KOPT-K1 (cell line): ENCODE measurements around the gene DUSP3.

Experiments
- H3K27ac ChIP-seq: fragments of 200-600 bp; sonication (generic); 2 replicates; pipeline ENCODE4 v1.5.1; 2016; ENCODE audit warnings: antibody characterized with exemption, mild to moderate bottlenecking, low read depth, low read length; ENCODE audit not compliant: poor library complexity, severe bottlenecking
- H3K36me3 ChIP-seq: fragments of 200-600 bp; sonication (generic); 2 replicates; pipeline ENCODE4 v1.5.1; 2017; ENCODE audit warnings: antibody characterized with exemption, mild to moderate bottlenecking, low read length, moderate library complexity; ENCODE audit not compliant: insufficient read depth
- H3K9me3 ChIP-seq: fragments of 200-600 bp; sonication (generic); 2 replicates; pipeline ENCODE4 v1.5.1; 2017; ENCODE audit warnings: antibody characterized with exemption, low read length, mild to moderate bottlenecking; ENCODE audit not compliant: insufficient read depth, poor library complexity, severe bottlenecking

DUSP3 gene

DNA sequence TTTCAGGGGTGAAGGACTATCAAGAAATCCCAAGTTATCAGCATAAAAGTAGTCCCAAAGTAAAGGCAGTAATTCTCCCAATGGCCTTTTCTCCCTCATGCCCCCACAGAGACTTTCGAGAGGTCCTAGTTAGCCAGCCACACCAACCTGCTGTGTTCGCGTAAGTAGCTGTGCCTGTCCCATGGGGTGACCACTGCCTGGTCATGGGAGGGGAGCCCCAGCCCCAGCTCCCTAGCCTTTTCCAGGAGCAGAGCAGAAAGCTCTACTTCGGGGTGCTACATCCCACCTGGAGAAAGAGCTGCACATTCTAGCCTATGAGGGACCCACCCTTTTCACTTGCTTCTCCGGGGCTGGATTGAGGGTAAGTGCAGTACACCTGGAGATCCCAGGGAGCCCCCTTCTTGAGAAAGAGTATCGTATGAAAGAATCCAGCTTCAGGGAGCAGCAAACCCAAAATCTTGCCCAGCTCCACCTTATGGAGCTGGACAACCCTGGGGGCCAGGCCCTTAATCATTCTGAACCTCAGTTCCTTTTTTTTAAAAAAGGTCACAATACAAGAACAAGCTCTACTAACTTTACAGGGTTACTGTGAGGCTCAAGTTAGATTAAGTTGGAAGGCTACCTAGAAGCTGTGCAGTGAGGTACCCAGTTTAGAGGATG is 11.6 kb downstream of the DUSP3 start:
- H3K36me3 ChIP-seq: peaks cover 2% of the 10 kb centered on the region
- no peaks in the 10 kb centered on the region for H3K9me3 ChIP-seq
- H3K27ac ChIP-seq: no peak overlapping the region

DNA sequence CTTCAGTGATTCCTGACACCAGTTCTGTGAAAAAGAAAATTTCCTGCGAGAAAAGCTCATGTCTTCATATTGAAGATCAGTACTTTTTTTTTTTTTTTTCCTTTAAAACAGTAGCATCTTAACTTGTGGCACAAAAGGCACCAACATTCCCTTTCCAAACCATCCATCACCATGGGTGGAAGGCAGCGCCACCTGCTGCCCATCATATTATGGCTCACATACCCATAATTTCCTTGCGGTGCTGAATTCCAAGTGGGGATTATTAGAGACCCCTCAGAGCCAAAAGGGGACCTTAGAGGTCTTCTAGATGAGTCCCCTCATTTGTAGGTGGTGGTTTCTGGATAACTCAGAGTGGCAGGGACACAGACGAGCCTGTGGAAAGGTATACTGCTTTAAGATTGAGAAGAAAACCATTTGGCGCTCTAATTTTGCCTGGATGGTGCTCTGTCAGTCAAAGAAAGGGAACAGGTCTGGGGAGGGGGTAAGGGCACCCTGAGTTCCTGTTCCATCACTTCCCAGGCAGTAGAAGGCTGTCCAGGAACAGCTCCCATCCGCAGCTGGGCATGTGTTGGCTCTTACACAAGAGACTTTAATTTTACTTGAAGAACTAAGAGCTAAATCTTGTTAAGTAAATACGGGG is 12.2 kb downstream of the DUSP3 start:
- H3K9me3 ChIP-seq: no peaks in the 10 kb centered on the region
- no peak overlapping the region for H3K27ac ChIP-seq
- H3K36me3 ChIP-seq: no peaks in the 10 kb centered on the region

DNA sequence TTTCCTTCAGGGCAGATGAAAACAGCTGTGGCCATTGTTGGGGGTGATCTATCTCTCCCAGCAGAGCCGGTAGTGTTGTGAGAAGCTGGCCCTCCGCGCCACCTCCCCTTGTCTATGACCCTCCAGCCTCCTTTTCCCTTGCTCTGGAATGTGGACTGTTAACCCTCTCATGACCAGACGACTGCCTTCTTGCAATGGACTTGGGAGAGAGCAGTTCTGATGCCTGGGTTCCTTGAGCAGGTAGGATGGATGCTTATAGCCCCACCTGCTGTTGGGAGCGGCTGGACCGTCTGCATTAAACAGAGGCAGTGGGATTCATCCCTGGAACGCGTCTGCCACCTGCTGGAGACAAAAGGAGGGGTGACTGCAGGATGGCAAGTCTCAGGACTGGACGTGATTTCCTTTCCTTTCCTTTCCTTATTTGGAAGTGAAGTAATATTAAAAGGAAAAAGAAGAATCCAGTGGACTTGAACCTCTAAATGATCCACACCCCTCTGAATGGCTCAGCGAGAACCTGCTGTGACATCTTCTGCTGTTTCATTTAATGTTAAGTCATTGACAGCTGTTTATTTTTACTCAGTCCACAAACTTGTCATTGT is 18.4 kb downstream of the DUSP3 start:
- H3K27ac ChIP-seq: no peak overlapping the region
- no peaks in the 10 kb centered on the region for H3K36me3 ChIP-seq
- no peaks in the 10 kb centered on the region for H3K9me3 ChIP-seq

DNA sequence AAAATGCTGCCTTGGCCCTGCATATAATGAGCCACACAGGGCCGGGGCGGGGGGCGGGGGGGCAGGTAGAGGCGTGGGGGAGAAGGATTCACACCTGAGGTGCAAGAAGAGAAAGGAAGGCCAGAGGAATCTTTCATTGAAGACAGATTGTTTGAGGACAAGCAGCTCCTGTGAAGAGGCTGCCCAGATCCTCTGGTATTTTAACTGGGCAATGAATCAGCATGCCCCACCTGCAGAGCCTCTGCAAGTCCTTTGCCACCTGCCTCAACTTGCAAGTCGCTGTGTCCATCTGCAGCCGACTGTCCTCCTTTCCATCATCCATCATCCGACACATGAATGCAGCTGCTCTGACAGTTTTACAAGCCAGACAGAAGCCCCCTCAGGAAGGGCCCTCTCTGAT is 18.9 kb downstream of the DUSP3 start:
- Histone ChIP-seq H3K27ac (no peak overlapping the region), H3K36me3 (no peaks in the 10 kb centered on the region), H3K9me3 (no peaks in the 10 kb centered on the region)

DNA sequence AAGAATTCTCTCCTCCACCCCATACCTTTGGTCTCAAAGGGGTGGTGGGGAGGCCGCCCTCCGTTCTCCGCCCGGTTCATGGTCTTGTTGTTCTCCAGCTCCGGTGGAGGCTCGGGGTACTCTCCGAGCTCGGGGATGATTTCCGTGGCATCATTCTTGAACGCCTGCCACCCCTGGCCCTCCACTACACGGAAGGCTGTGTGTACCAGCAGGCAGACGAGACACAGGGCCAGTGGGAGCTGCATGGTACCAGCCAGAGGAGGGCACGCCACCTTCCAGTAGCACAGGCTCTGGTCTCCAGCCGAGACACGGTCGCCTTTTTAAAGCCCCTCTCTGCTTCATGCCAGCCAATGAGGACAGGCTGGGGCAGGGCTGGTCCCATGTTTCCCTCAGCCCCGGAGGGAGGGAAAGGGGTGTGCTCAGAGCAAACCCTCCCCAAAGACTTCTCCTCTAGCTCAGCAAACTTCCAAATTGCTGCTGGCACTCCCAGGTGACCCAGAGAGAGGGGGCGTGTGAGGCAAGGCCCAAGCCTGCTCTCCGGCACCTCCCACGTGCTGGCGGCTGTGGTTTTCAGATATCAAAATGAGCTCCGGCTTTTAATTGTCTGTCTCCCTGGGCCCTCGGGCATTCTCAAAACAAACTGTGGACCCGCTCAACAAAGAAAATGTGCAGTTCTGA is 20.1 kb downstream of the DUSP3 start, which contains the start of gene SOST:
TSS of gene SOST (minus strand) at position 295 of the 678 bp plus-strand sequence. CDS start at position 245, 50 bp downstream.
- Histone ChIP-seq H3K36me3 (no peaks in the 10 kb centered on the region), H3K9me3 (no peaks in the 10 kb centered on the region), H3K27ac (no peak within 1 kb of the TSS)

DNA sequence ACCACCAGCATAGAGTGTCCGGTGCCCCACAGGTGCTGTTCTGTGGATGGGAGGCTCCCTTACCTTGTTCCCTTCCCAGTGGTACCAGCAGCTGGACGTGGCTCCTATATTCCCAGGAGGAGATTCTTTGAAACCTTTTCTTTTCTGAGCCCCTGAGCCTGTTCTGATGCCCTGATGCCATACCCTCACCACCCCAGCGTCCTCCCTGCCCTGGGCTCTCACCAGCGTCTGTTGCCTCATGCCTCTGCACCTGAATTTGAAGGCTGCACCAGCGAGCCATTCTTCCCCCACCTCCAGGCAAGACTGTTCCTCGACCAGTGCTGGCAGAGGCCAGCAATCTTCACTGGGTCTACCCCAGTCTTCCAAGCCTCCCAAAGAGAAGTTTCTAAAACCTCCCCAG is 20.7 kb downstream of the DUSP3 start:
- no peaks in the 10 kb centered on the region for H3K36me3 ChIP-seq
- H3K9me3 ChIP-seq: no peaks in the 10 kb centered on the region
- H3K27ac ChIP-seq: no peak overlapping the region

DNA sequence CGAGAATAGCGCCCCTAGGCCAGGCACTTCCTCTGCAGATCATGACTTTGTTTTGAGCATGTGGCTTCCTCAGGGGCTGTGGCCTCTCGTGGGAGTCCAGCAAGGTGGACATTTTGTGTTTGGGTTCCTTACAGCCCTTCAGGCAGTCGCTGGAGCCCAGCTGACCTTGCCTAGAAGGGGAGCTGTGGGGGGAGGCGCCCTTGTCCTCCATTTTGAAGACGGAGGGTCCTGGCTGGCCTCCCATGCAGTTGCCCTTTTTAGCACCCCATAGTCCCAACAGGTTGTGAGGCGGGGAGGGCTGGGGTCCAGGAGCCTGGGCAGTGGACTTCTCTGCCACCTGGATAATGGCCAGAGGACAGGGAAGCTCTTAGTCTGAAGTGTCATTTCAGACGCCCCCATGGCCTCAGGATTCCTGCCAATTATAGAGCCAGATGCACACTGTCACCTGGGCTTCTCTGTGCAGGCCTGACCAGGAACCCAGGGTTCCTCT is 21.6 kb downstream of the DUSP3 start:
- Histone ChIP-seq H3K9me3 (no peaks in the 10 kb centered on the region), H3K36me3 (no peaks in the 10 kb centered on the region), H3K27ac (no peak overlapping the region)

DNA sequence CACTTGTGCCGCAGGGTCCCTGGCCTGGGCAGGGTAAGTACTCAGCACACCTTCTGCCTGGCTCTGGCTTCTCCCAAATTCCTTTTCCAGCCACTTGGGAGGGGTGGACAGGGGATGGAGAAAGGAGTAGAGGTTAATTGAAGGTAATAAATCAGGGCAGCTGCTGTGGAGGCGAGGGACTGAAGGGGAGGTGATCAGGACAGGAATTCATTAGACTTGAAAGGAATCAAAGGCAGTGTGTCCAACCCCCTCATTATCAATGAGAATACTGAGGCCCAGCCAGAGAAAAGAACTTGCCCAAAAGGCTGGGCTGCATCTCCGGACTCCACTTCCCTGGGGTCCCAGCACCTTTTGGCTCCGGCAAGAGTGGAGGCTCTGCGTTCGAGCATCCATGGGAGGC is 22.6 kb downstream of the DUSP3 start:
- H3K36me3 ChIP-seq: no peaks in the 10 kb centered on the region
- H3K27ac ChIP-seq: no peak overlapping the region
- H3K9me3 ChIP-seq: no peaks in the 10 kb centered on the region

DNA sequence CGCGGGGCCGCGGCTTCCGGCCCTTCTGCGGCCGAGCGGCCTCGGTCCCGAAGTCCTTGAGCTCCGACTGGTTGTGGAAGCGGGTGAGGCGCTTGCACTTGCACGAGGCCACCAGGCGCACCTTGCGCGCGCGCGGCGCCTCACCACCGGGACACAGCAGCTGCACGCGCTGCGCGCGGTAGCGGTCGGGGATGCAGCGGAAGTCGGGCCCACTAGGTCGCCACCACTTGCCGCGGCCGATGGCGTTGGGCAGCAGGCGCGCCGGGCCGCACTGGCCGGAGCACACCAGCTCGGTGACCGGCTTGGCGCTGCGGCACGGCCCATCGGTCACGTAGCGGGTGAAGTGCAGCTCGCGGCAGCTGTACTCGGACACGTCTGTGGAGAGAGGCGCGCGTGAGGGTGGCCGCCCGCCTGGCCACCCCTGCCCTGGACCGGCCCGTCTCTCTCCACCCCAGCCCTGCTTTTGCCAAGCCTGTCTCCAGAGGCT is 23.3 kb downstream of the DUSP3 start:
- no peaks in the 10 kb centered on the region for H3K36me3 ChIP-seq
- H3K9me3 ChIP-seq: no peaks in the 10 kb centered on the region
- no peak overlapping the region for H3K27ac ChIP-seq

DNA sequence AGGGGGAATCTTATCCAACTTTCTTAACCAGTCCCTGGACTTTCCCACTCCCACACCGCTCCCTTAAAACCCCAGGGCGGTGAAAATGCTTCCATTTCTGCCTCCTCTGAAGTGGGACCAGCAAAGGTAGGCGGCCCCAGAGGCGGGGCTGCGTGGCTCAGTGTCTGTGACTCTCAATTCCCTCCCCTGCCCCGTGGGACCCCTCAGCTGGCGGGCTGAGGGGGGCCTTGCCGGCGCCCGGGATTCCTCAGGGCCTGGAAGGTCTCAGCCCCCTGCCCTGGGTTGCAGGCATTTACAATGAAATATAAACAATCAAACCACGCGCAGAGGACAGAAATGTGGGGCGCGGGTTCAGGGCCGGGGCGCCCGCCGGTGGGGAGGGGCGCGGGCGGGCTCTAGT is 23.8 kb downstream of the DUSP3 start:
- no peak overlapping the region for H3K27ac ChIP-seq
- H3K36me3 ChIP-seq: no peaks in the 10 kb centered on the region
- no peaks in the 10 kb centered on the region for H3K9me3 ChIP-seq

DNA sequence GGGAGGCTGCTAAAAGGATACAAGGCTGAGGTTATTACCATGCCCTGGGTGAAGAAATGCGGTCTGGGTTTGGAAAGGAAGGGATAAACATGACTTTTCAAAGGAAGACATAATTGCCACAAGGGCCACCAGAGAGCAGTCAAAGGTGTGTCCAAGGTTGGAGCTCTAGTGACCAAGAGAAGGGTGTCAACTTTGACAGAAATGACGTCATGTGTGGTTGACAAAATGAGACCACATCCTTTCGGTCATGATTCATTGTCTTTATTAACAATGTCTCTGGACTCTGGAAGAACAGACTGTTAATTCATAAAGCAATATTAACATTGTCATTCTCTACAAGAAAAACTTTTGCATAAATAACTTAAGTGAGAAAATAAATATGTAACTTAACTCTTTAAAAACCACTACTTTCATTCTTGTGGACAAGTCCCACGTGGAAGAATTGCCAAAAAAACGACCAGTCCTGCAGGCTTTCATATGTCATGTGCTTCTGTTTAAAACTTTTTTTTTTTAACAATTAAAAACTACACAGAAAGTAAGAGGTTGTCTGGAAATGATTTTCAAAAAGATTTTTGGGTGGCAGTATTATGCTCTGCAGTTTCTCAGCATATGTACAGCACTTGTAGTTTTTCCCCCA is 25.2 kb downstream of the DUSP3 start:
- no peaks in the 10 kb centered on the region for H3K9me3 ChIP-seq
- no peaks in the 10 kb centered on the region for H3K36me3 ChIP-seq
- H3K27ac ChIP-seq: no peak overlapping the region

DNA sequence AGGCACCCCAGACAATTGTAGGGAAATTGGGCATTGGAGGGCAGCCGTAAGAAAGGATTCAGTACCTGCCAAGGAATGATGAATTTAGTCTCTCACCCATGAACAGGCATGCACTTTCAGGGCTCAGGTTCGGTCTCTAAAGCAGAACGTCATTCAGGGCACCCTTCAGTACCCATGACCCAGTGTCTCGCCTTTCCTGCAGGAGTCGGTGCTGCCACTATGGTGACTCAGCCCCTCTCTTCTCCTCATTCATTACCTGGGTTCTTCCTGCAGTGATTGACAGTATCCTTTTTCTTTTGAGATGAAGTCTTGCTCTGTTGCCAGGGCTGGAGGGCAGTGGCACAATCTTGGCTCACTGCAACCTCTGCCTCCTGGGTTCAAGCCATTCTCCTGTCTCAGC is 28.6 kb downstream of the DUSP3 start:
- H3K9me3 ChIP-seq: no peaks in the 10 kb centered on the region
- no peaks in the 10 kb centered on the region for H3K36me3 ChIP-seq
- H3K27ac ChIP-seq: no peak overlapping the region

DNA sequence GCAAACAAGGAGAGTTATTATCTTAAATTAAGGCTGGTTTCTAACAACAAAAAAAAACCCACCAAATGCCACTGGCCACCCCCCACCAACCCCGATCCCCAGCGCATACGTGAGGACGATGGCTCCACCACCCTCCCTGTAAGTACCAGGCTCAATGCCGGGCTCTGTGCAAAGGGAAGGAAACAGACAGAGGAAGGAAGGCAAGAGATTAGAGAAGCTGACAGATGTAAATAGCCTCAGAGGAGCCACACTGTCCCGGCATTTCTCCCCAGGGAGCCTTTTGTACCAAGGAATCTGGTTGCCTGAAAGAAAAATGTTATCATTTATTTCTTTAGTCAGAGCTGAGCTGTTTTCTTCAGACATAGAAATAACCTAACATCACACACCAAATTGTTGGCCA is 33.2 kb downstream of the DUSP3 start:
- H3K27ac ChIP-seq: no peak overlapping the region
- H3K36me3 ChIP-seq: no peaks in the 10 kb centered on the region
- no peaks in the 10 kb centered on the region for H3K9me3 ChIP-seq

DNA sequence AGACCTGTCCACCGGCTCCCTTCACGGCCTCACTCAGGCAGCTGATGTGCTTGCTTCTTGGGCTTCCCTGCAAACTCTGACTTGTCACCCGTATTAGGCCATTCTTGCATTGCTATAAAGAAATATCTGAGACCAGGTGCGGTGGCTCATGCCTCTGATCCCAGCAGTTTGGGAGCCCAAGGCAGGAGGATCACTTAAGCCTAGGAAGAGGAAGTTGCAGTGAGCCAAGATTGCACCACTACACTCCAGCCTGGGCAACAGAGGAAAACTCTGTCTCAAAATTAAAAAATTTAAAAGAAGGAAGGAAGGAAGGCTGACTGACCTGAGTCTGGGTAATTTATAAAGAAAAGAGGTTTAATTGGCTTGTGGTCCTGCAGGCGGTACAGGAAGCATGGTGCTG is 37.1 kb downstream of the DUSP3 start:
- H3K36me3 ChIP-seq: no peaks in the 10 kb centered on the region
- H3K27ac ChIP-seq: no peak overlapping the region
- no peaks in the 10 kb centered on the region for H3K9me3 ChIP-seq

DNA sequence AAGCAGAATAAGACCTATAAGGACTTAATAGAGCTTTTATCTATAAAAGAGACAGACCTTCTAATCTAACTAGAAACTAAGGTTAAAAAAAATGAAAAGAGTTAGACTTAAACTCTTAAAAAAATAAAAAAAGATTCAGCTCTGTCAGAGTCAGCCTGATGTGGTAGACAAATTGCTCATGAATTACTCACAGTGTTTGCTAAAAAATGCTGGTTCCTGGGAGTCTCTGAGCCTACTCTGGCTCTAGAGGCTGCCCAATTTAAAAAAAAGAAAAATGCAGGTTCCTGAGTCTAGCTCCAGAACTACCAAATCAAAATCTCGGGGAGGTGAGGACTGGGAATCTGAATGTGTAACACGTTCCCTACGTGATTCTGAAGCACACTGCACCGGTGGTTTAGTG is 38.2 kb downstream of the DUSP3 start:
- Histone ChIP-seq H3K9me3 (no peaks in the 10 kb centered on the region), H3K36me3 (no peaks in the 10 kb centered on the region), H3K27ac (no peak overlapping the region)
